Left renal pelvis (tissue), 4 donors: ENCODE data around the gene TBC1D22A. TPM values are rescaled to one million over a fixed set of nuclear protein-coding genes. Genes with fewer than 3 reads are reported as not detected.
A peak's percentile ranks its signal among the peaks of the same experiment; 100 is the strongest.

Source experiments
- DNase-seq, 4 donors: peaks; one replicate each; pipeline ENCODE4 v3.0.0-alpha.2; 2013; ENCODE audit warnings: low read depth in 4 of 4, low spot score in 3 of 4
- polyA plus RNA-seq, 4 donors: library from polyadenylated mRNA; unstranded; fragments of 120-200 nt; gene quantifications; one replicate each; pipeline ENCODE4 v1.2.1, GENCODE V29; 2013; ENCODE audit not compliant: insufficient read length in 4 of 4

TBC1D22A gene
- polyA plus RNA-seq, 4 donors = 14.3 to 19.3 (median 15.7) TPM

DNA sequence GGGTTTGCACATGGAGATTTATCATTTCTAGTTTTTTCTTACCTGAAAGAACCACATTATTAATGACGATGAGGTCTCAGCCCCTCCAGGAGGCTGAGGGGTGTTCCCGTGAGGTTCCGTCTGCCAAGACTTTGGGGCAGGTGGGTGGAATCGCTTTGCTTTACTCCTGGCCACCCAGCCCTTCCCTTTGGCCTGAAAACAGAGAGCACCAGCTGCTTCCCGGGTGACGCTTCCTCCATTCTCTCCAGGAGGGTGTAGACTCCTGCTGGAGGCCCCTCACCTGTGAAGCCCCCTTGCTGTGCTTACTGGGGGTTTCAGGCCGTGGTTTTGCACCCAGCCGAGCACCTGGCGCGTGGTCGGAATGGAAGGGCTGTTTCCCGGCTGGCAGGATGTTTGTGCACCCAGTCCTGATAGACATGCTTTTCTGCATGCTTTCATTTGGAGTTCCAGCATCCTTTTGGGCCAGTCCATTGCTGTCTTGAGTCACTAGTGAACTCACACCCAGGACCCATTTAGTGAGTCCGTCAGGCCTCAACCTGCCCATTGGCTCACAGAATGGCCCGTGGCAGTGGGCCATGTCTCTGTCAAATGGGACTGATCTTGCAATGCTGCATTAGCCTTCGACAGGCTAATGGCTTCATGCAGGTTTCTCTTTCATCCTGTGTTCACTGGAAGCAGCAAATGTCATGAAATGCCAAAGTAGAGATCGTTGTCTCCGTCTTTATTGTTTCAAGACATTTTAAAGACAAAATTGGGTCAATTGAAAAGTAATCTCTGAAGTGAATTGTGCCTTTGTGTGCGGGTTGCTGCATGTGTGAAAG lies 360.8 kb downstream of the TBC1D22A start:
- DNase-seq = no peak

DNA sequence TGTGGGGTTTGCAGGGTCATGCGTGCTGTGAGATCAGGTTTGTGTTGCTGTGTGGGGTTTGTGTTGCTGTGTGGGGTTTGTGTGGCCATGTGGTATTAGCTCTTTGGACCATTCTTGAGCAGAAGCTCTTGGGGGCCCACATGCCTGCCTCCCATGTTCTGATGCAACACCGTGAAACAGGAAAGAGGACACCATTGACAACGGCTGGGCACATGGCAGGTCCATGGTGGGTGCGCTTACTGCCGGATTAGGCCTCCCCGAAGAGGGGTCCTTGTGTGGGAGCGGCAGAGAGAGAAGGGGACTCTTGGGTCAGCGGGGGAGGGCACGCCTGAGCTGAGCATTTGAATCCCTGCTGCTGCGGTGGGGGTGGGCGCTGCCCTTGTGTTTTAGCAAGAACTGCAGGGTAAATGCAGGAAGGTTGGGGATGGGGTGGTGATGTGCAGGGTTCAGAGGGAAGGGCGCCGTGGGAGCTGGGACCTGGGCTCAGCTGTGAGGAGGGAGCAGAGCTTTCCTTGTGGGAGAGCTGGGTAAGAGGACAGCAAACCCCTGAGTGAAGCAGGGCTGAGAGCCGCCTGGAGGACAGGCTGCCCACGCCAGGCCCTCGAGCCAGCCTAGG lies 361.5 kb downstream of the TBC1D22A start:
- no peak for DNase-seq

DNA sequence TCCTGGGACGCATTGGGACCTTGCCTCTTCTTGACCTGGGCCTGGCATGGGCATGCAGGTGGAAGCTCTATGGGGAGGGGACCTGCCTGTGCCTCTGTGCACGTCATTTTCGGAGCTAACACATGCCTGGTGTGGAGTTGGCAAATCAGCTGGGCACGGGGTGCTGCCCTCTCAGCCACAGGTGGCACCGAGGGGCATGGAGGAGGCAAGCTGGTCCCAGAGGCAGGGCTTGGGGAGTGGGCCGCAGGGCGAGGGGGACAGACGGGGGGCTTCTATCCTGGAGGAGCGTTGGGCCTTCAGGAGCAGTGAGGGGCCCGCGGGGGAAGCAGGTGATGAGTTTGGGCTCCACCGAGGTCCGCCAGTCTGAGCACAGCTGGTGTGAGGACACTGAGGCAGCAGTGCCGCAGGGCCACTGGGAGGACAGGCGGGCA lies 362.0 kb downstream of the TBC1D22A start:
- DNase-seq = no peak

DNA sequence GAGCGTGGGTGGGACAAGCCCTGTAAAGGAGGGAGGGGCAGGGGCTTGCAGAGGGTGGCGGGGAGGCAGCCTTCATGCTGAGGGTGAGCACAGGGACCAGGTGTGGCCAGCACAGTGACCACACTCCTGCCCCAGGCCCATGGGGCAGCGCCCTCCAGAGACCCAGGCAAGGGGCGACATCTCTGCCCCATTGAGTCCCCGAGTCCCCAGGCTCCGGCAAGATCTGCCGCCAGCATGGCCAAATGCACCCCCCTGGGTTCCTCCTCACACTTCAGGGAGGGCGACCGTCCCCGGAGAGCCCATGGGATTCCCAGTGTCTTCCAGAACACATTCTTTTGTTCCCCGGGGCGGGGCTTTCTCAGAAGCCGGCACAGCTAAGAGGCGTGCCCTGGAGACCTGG lies 362.5 kb downstream of the TBC1D22A start:
- no peak for DNase-seq

DNA sequence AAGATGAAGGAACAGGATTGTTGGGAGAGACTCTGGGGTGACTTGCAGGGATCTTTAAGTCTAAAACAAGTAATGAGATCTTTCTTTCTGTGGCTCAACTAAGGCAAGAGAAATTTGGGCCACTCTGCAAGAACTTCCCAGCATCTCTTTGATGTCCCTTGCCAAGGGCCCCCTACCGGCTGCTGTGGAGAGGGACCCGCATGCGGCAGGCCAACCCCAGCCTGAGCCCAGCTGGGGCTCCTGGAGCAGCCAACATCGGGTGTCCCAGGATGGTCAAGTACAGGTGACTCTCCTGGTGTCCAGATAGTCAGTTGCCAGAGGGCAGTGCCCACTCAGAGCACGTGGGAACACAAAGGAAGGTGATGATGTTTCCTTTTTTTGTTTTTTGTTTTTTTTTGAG lies 363.2 kb downstream of the TBC1D22A start:
- DNase-seq = no peak

DNA sequence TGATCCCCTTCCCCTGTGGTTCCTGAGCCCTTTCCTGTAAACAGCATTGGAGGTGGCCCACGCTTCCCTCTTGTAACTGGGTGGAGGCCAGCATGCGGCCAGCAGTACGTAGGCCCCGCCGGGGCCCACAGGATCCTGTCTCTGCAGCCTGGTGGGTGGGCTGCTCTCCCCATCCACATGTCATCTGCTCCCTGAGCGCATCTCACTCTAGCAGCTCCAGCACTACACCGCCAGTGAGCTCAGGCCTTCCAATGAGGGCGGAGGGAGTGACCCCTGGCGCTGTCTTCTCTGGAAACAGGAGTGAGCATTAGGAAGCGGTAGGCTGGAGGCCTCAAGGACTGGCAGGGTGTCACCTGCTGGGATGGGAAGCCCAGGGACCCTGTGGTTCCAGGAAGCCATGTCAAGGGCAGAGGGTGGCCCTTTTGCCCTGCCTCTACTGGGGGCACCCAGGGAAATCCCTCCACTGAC lies 363.9 kb downstream of the TBC1D22A start:
- DNase-seq = no peak

DNA sequence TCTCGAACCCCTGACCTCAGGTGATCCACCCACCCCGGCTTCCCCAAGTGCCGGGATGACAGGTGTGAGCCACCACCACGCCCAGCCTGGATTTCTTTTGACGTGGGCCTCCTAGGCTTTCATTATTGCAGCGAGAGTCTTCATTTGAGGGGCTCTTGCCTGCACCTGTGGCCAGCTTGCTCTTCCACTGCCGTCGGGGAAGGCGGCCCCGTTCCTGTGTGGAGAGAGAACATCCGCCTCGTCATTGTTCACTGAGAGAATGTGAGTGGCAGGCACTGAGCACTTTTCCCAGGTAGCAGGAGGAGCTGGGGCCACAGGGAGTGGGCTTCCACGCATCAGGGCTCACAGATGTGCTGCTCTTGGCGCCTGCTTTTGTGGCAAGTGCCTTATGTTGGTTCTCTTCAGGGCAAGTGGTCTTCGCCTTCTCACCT lies 365.0 kb downstream of the TBC1D22A start:
- no peak for DNase-seq

DNA sequence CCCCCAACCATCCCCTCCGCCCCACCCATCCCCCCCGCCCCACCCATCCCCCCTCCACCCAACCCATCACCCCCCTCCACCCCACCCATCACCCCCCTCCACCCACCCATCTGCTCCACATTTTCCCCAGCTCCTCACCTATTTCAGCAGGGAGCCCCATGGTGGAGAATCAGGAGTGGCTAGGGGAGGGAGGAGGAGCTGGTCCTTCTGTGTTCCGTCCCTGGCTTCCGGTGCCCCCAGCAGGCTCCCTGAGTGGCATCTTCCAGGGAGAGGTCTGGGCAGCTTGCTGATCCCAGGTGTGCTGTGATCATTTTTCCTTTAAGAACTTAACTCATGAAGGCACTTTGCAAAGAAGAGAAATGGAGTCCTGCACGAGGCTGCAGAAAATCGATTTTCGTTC lies 365.8 kb downstream of the TBC1D22A start:
- no peak for DNase-seq

DNA sequence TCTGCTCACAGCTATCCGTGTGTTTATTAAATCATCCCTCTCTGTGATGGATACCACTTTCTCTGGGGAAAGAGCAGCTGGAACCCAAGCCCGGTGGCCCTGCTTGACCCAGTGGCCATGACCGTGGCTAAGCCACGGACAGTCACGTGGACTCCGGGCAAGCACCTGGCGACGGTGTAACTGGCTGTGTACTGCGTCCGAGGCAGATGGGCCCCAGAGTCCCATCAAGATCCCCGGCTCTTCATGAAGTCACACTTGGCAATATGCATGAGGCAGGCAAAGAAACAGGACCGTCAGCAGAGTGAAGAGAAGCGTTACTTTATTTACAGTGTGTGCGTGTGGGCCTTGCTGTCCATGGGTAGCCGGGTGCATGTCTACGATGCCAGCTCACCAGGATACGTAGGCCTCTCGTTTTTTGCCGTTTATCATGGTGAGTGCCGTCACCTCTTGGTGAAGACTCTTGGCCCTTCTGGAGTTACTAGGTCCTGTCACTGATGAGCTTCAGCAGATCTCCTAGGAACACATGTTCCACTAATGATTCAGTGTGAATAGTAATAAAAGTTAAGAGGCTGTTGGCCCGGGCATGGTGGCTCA lies 366.3 kb downstream of the TBC1D22A start:
- no peak for DNase-seq

DNA sequence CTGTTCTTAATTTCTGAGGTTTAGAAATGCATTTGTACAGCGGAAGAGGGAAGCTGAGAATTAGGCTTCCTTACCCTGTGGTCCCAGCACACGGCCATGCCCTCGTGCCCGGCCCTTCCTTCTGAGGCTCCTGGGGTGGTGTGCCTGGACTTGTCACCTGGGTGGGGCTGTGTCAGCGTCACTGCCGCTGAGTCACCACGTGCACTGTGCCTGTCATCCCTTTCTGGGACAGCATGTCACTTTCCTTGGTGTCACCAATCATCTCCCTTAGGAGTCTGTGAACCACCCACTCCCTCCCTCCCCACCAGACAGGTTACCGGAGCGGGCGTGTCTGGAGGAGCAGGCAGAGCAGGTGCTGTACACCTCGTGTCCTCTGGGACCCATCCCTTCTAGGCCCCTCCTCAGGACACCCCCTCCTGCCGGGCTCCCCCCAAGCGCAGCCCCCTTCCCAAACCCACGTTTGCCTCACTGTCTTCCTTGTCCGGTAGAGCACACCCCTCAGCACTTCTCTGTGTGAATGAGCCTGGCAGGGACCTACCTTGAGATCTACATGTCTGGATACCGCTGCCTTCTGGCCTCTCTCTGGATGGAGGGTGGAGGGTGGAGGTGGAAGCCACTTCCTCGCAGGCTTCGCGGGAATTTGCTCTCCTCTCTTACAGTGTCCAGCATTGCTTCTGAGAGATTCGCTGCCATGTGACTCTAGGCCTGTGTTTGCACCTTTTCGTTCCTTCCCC lies 367.6 kb downstream of the TBC1D22A start:
- DNase-seq = no peak

DNA sequence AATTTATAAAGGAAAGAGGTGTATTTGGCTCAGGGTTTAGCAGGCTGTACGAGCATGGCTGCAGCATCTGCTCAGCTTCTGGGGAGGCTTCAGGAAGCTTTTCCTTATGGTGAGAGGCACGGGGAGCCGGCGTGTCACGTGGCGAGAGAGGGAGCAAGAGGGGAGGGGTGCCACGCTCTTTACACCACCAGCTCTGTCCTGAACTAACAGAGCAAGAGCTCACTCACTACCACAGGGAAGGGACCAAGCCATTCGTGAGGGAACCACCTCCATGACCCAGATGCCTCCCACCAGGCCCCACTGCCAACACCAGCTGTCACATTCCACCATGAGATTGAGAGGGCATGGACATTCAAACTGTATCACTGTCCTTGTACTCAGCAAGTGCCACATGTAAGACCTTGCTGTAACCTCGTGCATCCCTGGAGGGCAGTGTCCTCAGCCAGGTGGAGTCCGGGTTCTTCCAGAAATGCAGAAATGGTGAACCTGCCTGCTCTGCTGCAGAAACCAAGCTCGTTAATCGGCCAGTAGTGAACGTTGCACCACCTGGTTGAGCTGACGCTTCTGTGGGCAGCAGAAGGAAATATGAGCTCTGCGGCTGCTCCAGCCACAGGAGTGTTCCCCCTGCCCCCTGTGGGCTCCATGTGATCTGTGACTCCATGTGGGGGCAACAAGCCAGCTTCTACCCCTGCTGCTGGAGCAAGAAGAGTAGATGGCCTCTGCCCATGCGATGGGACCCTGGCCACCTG lies 368.6 kb downstream of the TBC1D22A start:
- DNase-seq = no peak

DNA sequence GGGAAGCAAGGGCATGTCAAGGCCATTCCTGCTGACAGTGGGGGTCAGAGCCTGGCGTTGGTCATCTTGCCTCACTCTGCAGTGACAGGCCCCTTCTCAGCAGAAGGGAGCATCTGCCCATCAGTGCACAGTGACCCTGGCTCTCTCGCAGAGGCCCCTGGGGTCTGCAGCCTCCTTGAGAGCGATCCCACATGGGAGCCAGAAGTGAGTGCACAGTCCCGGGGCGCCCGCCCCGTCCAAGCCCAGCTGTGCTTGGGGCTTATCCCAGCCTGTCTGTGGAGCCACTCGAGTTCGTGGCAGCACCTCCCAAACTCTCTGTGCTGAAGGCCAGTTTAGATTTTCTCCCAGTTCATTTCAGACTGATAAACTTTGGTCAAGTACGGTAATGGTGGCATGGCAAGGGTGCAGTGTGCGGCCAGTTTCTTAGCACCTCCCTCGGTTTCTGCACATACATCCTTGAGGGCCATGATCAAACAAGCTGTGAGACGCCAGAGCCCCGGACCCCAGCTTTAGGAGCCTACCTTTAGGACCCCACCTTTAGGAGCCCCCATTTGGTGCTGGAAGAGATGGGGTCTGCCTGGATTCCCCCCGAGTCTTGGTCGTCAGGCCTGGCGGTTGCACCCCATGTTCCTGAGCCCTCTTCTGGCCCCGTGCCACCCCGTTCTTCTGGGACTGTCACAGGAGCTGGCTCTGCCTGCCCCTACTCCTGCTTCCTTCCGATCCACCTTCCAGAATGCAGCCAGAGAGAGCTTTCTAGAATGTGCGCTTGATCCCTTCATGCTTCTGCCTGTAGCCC lies 369.4 kb downstream of the TBC1D22A start:
- DNase-seq = no peak

DNA sequence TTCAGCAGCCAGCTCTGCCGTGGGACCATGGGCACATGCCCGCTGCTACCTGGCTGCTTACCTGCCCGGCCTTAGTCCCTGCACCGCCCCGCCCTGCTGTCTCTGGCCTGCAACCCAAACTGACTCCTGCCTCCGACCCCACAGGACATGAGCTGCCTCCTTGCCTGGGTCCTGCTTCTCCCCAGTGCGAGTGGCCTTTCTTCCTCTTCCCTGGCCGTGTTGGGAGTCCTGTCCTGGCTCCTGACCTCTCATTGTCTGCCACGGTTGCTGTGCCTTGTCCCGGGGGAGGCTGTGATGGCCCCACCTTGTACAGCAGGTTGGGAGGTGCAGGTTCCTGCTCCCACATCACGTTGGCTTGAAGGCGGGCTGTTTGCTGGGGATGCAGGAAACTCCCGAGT lies 370.0 kb downstream of the TBC1D22A start:
- no peak for DNase-seq

DNA sequence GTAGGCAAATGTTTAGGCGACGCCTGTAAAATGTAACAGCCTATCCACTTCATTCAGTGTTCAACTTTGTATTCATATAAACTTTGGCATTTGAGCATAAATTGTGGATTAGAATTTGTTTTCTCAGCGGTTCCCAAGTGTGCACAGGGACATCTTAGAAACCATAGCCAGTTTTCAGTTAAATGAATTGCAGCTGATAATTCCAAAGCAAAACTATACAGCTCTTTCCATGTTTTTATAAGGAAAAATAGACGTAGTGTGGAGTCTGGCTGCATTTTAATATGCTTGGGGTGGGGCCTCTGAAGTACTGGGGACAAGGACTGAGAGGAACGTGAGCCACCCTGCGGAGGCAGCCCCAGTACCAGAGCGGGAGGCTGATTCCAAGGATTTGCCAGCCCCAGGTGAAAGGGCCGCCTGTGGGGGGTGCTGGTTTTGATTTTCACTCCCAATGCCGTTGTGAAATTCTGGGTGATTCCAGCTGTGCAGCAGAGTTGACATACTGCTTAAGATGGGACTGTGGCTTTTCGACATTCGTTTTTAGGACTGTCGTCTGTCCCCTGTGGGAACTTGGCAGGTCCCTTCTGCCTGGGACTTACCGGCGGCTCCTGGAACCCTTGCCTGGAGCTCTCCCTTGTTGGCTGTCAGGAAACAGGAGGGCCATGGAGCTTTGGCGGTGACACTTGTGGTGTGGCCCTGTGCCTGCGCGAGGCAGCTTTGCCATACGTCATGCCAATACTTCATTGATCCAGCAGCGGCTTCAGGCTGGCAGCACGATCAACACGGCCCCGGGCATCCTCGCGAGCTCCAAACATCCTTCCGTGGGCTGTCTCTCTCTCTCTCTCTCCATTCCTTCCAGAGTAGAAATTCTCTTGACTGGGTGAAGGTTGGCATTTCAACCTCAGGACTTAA lies 370.9 kb downstream of the TBC1D22A start:
- DNase-seq = peak in 2 of 4 donors; percentile 14 to 40

DNA sequence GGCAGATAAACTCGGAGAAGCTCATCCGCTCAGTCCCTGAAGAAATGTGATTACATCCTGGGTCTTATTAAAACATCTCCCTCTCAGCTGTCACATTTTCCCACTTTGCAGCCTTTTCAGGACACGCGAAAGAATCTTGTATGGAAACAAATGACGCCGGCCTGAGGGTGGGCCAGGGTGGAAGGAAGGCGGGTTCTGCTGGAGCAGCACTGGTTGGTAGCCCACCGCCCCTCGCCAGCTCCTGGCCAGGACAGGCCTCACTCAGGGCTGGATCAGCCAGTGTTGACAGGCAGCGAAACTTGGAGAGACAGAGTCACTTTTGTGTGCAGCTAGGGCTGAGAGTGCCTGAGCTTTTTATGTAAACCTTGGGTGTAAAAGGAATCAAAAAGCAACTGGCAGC lies 371.8 kb downstream of the TBC1D22A start:
- no peak for DNase-seq

DNA sequence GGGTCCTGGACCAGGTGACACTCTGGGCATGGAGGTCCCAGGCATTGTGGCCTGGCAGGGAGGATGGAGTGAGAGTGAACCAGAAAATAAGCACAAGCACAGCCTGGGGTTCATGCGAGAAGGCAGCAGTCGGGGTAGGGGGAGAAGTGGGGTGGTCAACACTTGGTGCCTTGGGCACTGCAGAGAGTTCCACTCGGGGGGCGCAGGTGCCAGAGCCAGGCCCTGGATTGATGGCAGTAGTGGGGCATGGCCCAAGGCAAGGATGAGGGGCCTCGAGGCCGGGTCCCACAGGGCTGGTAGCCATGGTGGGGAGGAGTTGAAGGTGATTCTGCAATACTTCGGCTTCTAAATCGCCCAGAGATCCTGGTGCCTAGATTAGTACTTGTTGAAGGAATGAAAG lies 372.9 kb downstream of the TBC1D22A start:
- no peak for DNase-seq

DNA sequence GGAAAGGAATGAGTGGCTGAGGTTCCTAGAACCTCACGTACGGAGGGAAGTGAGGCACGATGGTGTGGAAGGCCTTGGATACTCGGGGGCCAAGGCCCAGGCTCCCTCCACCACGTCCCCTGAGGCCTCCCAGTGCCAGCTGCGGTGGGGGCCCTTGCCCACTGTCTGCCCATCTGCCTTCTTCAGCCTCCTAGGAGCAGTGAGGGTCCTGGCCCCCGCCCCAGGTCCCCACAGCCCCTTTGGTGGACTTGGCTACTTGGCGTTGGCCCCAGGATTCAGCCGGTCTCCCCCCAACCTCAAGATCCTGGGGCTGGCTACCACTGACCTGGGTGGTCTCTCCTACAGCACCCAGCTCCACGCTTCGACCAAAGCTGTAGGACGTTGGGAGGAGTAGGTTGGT lies 373.6 kb downstream of the TBC1D22A start:
- no peak for DNase-seq

DNA sequence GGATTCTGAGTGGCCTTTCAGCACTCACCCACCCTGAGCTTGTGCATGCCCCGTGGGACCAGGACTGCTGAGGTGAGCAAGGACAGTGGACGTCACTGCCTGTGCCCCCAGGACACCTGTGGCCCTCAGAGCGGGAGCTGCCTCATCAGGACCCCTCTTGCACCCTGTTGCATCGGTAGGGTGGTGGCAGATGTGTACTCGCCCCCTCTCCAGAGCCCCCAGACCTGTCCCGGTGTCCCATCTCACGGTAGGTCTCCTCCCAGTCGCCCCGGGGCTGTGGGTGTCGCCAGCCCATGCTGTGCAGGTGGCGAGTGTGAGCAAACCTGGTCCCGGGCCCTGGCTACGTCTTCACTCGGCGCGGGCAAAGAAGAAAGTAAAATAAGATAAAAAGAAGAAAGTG lies 374.2 kb downstream of the TBC1D22A start:
- DNase-seq = no peak
